Activated CD4-positive, alpha-beta T cell treated with anti-CD3 and anti-CD28 coated beads for 4 hours (primary cell): Measurements from ENCODE around the gene LIG1.
"Not testable (repeated sequence)": the region's sequence is repeated elsewhere in the genome, so short reads cannot be mapped to it uniquely, and the experiment has no call there.

Experiments
- DNase-seq, 2 donors: peaks; one replicate each; pipeline ENCODE4 v3.0.0-alpha.2; 2020

The LIG1 gene

GRCh38 chr19:48120505-48120904 is 49.6 kb downstream of the LIG1 start:
- no peak for DNase-seq

DNA sequence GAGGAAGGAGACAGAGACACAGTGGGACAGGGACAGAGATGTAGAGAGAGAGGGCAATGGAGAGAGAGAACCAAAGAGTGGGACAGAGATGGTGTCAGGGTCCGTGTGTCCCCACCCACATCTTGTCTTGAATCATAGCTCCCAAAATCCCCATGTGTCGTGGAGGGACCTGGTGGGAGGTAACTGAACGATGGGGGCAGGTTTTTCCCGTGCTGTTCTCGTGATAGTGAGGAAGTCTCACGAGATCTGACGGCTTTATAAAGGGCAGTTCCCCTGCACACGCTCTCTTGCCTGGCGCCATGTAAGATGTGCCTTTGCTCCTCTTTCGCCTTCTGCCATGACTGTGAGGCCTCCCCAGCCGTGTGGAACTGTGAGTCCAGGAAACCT is 52.0 kb downstream of the LIG1 start:
- DNase-seq, result no peak

DNA sequence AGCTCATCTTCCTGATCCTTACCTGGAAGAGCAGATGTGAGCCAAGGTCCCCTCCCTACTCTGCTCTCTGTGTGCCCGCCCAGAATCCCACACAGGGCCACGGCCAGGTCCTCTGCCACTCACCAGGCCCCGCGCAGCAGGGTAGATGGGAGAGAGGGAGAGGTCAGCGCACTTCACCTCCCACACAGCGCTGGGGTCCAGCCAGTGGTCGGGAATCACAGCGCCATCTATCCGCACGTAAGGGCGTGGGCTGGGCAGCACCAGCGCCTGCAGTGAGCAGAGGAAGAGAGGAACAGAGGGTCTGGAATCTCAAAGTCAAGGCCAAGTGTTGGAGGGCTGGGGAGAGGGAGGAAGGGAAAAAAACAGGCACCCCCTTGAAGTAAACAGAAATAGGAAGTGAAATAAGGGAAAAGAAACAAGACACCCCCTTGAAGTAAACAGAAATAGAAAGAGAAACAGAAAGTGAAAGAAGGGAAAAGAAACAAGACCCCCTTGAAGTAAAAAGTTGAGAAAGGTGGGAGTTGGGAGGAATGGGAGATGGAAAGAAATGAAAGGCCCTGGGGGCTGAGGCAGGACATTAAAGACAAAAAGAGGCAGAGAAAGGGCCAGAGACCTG is 52.5 kb downstream of the LIG1 start:
- no peak for DNase-seq

DNA sequence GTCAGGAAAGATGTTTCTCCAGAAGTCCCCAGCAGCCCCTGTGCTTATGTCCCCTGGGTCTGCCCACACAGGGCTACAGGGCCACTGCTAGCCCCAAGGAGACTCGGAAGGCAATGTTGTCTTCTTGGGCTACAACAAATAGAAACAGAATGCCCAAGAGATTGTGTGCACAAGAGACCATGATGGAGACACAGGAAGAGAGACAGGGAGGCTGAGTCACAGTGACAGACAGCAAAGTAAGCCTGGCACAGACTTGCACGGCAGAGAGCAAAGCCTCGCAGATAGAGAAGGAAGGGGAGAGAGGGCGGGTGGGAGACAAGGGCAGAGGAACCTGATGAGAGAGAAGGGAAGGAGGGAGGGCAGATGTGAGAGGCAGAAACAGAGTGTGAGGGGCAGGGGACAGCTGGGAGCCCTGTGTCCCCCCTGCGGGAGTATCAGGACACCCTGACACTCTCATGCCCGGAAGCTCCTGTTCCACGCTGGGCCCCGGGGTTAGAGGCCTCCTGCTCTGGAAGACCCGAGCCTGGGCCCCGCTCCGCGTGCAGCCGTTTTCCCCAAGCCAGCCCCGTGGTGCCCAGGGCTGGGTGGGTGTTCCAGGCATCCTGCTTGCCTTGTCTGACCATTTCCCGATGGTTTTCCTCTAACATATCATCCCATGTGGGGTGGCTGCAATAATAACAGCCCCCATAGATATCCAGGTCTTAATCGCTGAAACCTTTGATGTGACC is 56.8 kb downstream of the LIG1 start:
- DNase-seq, result no peak

DNA sequence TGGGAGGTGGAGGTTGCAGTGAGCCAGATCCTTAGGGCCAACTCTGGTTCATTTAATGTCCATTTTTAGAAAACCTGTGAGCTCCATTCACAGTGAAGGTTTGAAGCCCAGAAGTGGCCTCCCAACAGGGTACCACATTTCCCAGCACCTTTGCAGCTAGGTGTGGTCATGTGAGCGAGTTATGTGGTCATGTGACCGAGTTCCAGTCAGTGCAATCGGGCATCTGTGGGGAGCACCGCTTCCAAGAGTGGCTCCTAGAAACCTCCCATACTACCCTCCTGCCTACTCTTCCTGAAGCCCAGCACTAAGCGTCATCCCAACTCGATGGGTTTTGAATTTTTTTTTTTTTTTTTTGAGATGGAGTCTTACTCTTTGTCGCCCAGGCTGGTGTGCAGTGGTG is 58.9 kb downstream of the LIG1 start:
- DNase-seq, result no peak

GRCh38 chr19:48110350-48110966 is 59.7 kb downstream of the LIG1 start, which contains the start of gene PLA2G4C:
Gene PLA2G4C (minus strand): TSS chr19:48110817. CDS start chr19:48106529, 4,288 bp downstream.
- peak; percentile 83 to 86 for DNase-seq

GRCh38 chr19:48108997-48109782 is 61.0 kb downstream of the LIG1 start:
- DNase-seq, result no peak

GRCh38 chr19:48103922-48104321 is 66.2 kb downstream of the LIG1 start:
- DNase-seq, result no peak

GRCh38 chr19:48102870-48103751 is 67.0 kb downstream of the LIG1 start:
- DNase-seq, result peak; percentile 23 to 35

DNA sequence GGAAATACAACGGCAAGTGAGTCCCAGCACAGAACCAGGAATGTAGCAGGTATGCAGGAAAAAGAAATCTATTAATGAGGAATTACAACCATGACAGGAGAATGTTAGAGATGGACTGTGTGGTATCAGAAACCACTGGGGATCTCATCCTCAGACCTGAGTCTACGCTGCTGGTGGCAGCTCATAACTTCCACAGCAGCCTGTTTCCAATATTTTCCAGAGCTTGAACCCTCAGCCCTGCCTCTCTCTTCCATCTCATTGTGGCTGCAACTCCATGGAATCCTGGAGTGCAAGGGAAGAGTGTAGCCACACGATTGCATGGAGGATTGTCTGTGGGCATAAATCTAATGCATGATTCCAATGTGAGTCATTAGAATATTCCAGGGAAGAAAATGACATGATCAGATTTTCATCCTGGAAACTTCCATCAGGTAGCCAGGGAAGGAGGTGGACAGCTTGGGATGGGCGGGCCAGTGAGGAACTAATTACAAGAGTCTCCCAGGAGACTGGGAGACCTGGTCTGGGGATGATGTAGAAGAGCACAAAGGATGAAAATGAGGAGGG is 74.5 kb downstream of the LIG1 start:
- DNase-seq, result no peak

DNA sequence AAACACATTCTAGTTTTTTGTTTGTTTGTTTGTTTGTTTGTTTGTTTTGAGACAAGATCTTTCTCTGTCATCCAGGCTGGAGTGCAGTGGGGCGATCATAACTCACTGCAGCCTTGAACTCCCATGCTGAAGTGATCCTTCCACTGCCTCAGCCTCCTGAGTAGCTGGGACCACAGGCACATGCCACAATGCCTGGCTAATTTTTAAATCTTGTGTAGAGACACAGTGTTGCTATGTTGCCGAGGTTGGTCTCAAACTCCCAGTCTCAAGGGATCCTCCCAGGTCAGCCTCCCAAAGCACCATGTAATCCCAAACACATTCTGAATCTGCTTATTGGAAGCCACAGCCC is 75.3 kb downstream of the LIG1 start:
- DNase-seq, result no peak

DNA sequence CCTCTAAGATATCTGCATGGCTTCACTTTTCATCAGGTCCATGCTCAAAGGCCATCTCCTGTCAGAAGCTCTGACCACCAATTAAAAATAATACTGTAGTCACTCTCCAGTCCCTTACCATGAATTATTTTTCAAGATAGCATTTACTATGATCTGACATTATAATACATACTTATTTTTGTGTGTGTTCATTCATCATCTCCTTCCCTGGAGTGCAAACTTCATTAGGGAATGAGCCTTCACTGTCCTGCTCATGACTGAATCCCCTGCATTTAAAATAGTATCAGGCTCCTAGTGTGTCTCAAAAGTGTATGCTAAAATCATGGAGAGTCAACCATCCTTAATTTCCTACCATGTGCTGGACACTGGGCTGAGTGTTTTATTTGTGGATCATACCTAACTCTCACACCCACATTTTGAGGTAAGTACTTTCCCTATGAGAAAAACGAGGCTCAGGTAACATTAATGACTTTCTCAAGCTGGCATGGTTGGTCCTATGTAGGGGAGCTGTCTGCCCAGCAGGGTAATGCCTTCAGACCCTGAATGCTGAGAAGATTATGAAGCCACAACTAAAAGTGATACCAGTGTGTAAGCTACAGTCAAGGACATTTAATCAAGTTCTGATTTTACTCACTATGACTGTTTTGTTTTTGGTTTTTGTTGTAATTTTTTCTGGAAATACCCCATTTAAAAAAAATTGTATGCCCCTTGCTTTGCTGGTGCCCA is 75.9 kb downstream of the LIG1 start:
- DNase-seq, result no peak

- DNase-seq, result not testable (repeated sequence)
Observed at GRCh38 chr19:48091111-48091718, 78.9 kb downstream of the LIG1 start.

DNA sequence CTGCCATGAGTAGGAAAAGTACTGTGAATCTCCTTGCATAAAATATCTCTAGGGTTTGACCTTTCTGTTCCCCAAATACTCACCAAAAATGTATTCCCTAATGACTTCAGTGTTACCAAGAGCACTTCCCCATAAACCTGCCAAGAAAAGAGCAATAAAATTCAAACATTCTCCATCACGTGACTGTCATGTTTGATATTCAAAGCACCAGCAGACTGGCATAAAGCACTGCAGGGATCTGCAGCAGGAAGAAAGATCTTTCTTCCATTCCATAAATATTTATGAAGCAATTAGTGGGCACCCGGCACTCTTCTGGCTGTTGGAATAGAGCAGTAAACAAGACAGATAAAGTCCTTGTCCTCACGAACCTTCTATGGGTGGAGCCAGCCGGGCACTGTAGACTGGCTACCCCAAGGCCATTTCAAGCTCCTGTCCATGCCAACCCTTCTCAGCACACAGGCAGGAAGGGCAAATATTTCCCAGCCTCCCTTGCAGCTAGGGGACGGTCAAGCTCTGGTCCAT is 79.8 kb downstream of the LIG1 start:
- DNase-seq, result no peak

DNA sequence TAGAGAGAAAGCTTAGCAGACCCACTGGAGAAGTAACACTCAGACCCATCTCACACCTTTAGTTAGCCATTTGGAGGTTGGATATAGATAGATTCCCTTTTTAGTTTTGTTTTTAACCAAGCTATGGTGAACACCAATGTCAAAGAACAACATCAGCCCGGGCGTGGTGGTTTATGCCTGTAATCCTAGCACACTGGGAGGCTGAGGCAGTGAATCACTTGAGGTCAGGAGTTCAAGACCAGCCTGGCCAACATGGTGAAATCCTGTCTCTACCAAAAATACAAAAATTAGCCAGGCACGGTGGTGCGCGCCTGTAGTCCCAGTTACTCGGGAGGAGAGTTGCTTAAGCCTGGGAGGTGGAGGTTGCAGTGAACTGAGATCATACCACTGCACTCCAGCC is 81.2 kb downstream of the LIG1 start:
- DNase-seq, result not testable (repeated sequence)

DNA sequence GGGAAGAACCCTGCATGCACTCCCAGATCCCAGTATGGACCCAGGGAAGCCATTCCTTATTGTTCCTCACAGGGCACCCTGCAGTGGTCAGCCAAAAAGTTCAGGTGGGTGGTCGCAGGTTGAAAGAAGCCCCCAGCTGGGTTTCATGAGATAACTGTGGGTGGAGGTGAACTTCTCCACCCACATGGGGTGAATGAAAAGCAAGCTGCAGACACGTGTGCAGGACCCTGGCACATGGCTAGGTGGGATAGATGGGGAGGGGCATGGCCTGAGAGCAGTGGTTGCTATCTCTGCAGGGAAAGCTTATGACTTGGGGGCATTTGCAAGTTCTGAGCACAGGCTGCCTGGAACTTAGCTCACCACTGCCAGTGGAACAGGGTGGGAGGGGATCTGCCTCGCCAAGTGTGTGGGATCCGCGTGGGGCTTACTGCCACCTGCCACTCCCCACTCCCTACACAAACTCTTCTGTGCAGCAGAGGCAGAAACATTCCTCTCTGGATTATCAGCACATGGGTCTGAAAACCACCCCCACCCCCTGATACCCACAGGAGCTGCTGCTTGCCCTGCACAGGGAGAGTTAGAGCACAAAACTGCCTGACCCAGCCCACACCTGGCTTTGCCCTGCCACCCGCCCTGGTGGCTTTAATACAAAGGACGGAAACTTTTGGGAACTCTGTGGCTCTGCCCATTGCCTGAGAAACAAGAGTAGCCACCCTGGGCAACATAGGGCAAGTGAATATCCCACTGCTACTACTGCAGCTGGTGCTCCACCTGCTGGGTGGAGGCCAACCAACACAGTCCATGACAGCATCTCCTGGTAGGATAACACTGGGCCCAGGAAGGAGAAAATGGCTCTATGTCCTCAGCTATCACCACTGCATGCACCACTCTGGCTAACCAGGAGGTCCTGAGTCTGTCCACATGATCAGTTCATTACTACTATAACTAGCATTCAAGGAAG is 84.0 kb downstream of the LIG1 start:
- DNase-seq, result no peak

- no peak for DNase-seq
Observed at GRCh38 chr19:48085076-48085475, 85.1 kb downstream of the LIG1 start.

DNA sequence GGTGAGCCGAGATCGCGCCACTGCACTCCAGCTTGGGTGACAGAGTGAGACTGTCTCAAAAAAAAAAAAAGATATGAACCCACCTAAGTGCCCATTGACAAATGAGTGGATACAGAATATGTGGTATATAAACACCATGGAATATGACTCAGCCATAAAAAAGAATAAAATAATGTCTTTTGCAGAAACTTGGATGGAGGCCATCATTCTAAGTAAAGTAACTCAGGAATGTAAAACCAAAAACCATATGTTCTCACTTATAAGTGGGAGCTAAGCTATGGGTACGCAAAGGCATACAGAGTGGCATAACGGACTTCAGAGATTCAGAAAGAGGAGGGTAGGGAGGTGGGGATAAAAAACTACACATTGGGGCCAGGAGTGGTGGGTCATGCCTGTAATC is 89.0 kb downstream of the LIG1 start:
- DNase-seq, result no peak

- DNase-seq, result not testable (repeated sequence)
Observed at GRCh38 chr19:48070177-48070769, 99.9 kb downstream of the LIG1 start.
